LNCaP clone FGC (cell line): ENCODE data around the gene HOMER3.

Experiments
- DNase-seq: peaks from one replicate; pipeline ENCODE4 v3.0.0-alpha.2; 2011; ENCODE audit warnings: low read depth
- H3K4me3 ChIP-seq: 2 replicates; pipeline ENCODE4 v1.5.1; 2011; ENCODE audit warnings: mild to moderate bottlenecking, low read depth, low read length, control low read depth
- CTCF ChIP-seq: IDR thresholded peaks from 2 replicates; pipeline ENCODE4 v1.5.1; 2012; ENCODE audit warnings: mild to moderate bottlenecking; ENCODE audit not compliant: control insufficient read depth, insufficient read depth; ENCODE audit errors: extremely low read depth

The HOMER3 gene

GRCh38 chr19:18940769-18941627 is at the start of gene HOMER3:
HOMER3 (minus strand) TSS chr19:18941217; CDS start chr19:18938982, 2,235 bp downstream.
- DNase-seq: no peak
- H3K4me3 ChIP-seq: peak within 1 kb of the TSS; percentile 67
- peak; percentile 73 for TF ChIP-seq CTCF

DNA sequence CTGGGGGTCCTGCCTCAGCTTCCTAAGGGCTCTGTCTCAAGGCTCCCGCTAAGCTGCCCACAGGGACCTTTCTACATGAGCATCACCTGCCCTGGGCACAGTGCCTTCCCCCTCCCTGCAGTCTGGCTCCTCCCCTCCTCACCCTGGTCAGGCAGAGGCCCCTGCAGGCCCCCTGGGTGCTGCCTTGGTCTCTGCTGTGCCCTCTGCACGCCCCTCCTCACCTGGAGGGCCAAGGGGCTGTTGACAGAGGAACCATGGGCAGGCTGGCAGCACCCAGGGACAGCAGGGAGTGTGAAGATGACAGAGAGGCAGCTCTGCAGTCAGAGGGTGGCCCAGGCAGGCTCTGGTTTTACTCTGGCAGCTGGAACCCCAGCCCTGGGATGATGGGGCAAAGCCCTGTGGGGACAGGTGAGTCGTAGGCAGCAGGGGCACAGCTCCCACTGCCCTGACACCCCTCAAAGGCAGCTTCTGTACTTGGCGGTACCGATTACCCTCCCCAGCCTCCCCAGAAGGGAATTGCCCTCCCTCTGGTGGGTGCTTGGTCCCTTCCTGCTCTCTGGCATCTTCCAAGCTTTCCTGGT is 49.2 kb upstream of the HOMER3 start:
- H3K4me3 ChIP-seq: no peak overlapping the region
- TF ChIP-seq CTCF: no peak
- no peak for DNase-seq

- no peak for TF ChIP-seq CTCF
- DNase-seq: no peak
- H3K4me3 ChIP-seq: no peak overlapping the region
Observed at GRCh38 chr19:18989316-18989715, 48.3 kb upstream of the HOMER3 start.

GRCh38 chr19:18987456-18987855 is 46.4 kb upstream of the HOMER3 start:
- no peak for DNase-seq
- no peak for TF ChIP-seq CTCF

GRCh38 chr19:18985257-18985656 is 44.2 kb upstream of the HOMER3 start:
- no peak for TF ChIP-seq CTCF
- DNase-seq: no peak
- no peak overlapping the region for H3K4me3 ChIP-seq

More at GRCh38 chr19:18987456-18987855, 46.4 kb upstream of the HOMER3 start:
- no peak overlapping the region for H3K4me3 ChIP-seq

DNA sequence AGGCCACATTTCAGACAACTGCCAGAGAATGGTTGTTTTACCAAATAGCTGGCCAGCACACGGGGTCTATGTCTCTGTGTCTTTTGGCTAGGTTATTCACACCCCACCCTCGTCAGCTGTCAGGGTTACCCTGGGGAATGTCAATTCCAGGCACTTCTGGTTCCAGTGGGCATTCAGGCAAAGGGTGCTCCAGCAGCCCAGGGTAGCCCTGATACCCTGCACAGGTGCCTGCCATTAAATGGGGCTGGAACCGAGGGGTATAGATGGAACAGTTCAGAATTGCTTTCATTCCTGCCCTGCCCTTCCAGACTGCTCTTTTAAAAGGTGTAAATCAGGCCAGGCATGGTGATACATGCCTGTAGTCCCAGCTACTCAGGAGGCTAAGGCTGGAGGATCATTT is 43.2 kb upstream of the HOMER3 start:
- DNase-seq: no peak
- H3K4me3 ChIP-seq: no peak overlapping the region
- no peak for TF ChIP-seq CTCF
